Tibial nerve (tissue), 4 donors: ENCODE data around the gene NUF2.

Experiments used
- EP300 ChIP-seq, 2 donors: sonication (generic); formaldehyde crosslinking; IDR thresholded peaks; one replicate each; pipeline ENCODE4 v1.6.1; 2017; ENCODE audit warnings: antibody characterized with exemption in 2 of 2, mild to moderate bottlenecking in 1 of 2
- TF ChIP-seq, protein P1 (sequence below), 5 experiments: fragments of 200-600 bp in 3 of 5; fragments of 450-650 bp in 2 of 5; sonication (generic) in 3 of 5; IDR thresholded peaks; one replicate each; pipeline ENCODE4 v1.5.1; 2016 to 2019; ENCODE audit warnings: antibody characterized with exemption in 5 of 5, mild to moderate bottlenecking in 3 of 5, moderate library complexity in 2 of 5

GRCh38 chr1:163357378-163357777, 35.6 kb downstream of the NUF2 start:
- TF ChIP-seq, protein P1, sequence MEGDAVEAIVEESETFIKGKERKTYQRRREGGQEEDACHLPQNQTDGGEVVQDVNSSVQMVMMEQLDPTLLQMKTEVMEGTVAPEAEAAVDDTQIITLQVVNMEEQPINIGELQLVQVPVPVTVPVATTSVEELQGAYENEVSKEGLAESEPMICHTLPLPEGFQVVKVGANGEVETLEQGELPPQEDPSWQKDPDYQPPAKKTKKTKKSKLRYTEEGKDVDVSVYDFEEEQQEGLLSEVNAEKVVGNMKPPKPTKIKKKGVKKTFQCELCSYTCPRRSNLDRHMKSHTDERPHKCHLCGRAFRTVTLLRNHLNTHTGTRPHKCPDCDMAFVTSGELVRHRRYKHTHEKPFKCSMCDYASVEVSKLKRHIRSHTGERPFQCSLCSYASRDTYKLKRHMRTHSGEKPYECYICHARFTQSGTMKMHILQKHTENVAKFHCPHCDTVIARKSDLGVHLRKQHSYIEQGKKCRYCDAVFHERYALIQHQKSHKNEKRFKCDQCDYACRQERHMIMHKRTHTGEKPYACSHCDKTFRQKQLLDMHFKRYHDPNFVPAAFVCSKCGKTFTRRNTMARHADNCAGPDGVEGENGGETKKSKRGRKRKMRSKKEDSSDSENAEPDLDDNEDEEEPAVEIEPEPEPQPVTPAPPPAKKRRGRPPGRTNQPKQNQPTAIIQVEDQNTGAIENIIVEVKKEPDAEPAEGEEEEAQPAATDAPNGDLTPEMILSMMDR (IDR thresholded peaks at IDR 0.05) = no peak
- no peak for TF ChIP-seq EP300 (IDR thresholded peaks at IDR 0.05)
